GM19328 (cell line): Measurements from ENCODE around the gene ELAC2.

Source experiments
- ATAC-seq: cut with Tn5 transposase; IDR thresholded peaks from one replicate; pipeline ENCODE4 v1.9.1; 2021; ENCODE audit warnings: mild to moderate bottlenecking, moderate library complexity; ENCODE audit not compliant: unreplicated experiment

Gene ELAC2

GRCh38 chr17:13017655-13018459 is at the start of gene ELAC2:
ELAC2 (minus strand) TSS chr17:13018027; CDS start chr17:13017947, 80 bp downstream.
- peak; percentile 99 for ATAC-seq

- ATAC-seq = no peak
These were observed 47.2 kb upstream of the ELAC2 start for GRCh38 chr17:13065032-13065431.

- ATAC-seq = no peak
These were observed 37.3 kb upstream of the ELAC2 start for GRCh38 chr17:13055131-13055530.

GRCh38 chr17:13054666-13055065 is 36.8 kb upstream of the ELAC2 start:
- no peak for ATAC-seq

GRCh38 chr17:13051915-13052314 is 34.1 kb upstream of the ELAC2 start:
- ATAC-seq = no peak

GRCh38 chr17:13047011-13047606 is 29.3 kb upstream of the ELAC2 start:
- no peak for ATAC-seq

- no peak for ATAC-seq
These were observed 28.5 kb upstream of the ELAC2 start for GRCh38 chr17:13046361-13046760.

- no peak for ATAC-seq
These were observed 26.8 kb upstream of the ELAC2 start for GRCh38 chr17:13044572-13045065.

- no peak for ATAC-seq
These were observed 21.3 kb upstream of the ELAC2 start for GRCh38 chr17:13038931-13039665.

- ATAC-seq = no peak
These were observed 18.9 kb upstream of the ELAC2 start for GRCh38 chr17:13036751-13037150.

- ATAC-seq = no peak
These were observed 17.6 kb upstream of the ELAC2 start for GRCh38 chr17:13035420-13035819.

- ATAC-seq = peak; percentile 70
These were observed 14.0 kb upstream of the ELAC2 start for GRCh38 chr17:13031718-13032350.

- no peak for ATAC-seq
These were observed 12.9 kb upstream of the ELAC2 start for GRCh38 chr17:13030459-13031300.

GRCh38 chr17:13030056-13030455 is 12.2 kb upstream of the ELAC2 start:
- no peak for ATAC-seq

- ATAC-seq = no peak
These were observed 11.5 kb upstream of the ELAC2 start for GRCh38 chr17:13029340-13029739.

- no peak for ATAC-seq
These were observed 9.4 kb upstream of the ELAC2 start for GRCh38 chr17:13027246-13027645.

GRCh38 chr17:13025687-13026086 is 7.9 kb upstream of the ELAC2 start:
- ATAC-seq = no peak

GRCh38 chr17:13025258-13025627 is 7.4 kb upstream of the ELAC2 start:
- no peak for ATAC-seq

GRCh38 chr17:13024526-13025257 is 6.9 kb upstream of the ELAC2 start:
- ATAC-seq = peak; percentile 67

- ATAC-seq = no peak
These were observed 6.2 kb upstream of the ELAC2 start for GRCh38 chr17:13024016-13024415.
